NCI-H82 treated with DMSO at 0.1 percent for 48 hours (cell line): ENCODE measurements around the gene ADGRL2.

ENCODE experiments used
- DNase-seq: peaks from one replicate; lab custom pipeline; 2025; ENCODE audit not compliant: unreplicated experiment; lab: John Stamatoyannopoulos, UW

Gene ADGRL2

GRCh38 chr1:81800695-81801650 is at the start of gene ADGRL2:
Gene ADGRL2 (plus strand): TSS chr1:81800934. CDS start chr1:81836985, 36,051 bp downstream.
- peak; percentile 83 for DNase-seq

DNA sequence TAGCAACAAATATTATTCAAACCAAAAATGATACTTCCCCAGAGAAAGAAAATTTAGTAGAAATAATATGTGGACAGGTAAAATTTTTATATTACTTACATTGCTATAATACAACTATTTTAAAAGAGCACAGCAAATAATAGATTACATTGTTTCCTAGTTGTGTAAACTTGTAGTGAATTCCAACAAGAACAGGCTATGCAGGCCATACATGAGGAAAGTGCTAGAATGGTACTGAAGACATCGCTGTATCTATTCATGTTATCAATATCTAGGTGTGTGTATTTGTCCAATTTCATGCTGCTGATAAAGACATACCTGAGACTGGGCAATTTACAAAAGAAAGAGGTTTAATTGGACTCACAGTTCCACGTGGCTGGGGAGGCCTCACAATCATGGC is 47.9 kb upstream of the ADGRL2 start:
- no peak for DNase-seq

DNA sequence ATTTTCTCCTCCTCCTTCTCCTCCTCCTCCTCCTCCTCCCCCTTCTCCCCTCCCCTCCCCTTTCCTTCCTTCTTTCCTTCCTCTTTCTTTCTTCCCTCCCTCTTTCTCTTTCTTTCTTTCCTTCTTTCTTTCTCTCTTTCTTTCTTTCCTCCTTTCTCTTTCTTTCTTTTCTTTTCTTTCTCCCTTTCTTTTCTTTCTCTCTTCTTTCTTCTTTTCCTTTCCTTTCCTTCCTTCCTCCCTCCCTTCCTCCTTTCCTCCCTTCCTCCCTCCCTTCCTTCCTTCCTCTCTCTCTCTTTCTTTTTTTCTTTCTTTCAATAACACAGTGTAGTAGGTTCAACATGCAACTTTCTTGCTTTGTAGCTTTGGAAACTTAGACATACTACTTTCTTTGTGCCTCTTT is 46.3 kb upstream of the ADGRL2 start:
- no peak for DNase-seq

- DNase-seq, result no peak
These were observed 43.9 kb upstream of the ADGRL2 start for GRCh38 chr1:81756872-81757271.

DNA sequence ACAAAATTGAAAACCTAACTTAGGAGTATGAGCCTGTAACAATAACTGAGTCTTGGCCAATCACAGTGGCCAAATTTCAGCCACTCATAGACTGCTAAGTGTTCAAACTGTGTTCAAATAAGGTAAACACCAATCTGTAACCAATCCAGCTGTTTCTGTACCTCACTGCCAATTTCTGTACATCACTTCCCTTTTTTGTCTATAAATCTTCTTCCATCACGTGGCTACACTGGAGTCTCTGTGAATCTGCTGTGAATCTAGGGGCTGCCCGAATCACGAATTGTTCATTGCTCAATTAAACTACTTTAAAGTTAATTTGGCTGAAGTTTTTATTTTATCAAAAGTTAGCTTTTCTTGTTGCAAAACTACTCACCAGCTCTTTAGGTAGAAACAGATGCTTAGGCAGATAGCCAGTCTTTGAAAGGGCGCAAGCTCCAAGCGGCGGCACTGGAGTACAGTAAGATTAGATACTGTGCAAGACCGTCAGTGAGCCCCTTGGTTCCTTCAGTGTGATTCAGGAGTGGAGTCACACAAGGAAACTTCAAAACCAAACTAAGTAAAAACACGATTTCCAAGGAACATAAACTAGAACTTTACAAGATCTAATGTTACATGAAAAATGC is 43.2 kb upstream of the ADGRL2 start:
- DNase-seq, result no peak

GRCh38 chr1:81758181-81758580 is 42.6 kb upstream of the ADGRL2 start:
- DNase-seq, result no peak

GRCh38 chr1:81760477-81761097 is 40.1 kb upstream of the ADGRL2 start:
- no peak for DNase-seq

DNA sequence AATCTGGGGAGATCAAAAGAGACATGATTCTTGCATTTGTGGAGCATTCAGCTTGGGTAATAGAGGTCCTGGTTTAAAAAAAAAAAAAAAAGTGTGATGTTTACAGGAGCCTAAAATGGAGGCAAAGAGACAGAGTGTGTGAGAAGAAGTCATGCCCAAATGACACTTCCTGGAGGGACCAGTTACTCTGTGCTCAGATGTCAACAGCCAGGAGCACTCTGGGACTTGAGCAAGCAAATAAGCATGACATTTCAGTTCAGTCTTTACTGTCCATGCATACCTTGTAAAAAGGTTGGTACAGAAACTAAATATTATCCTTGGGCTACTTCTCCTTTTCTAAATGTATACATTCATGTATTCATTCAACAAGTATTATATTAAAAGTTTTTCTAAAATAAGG is 25.2 kb upstream of the ADGRL2 start:
- DNase-seq, result no peak

DNA sequence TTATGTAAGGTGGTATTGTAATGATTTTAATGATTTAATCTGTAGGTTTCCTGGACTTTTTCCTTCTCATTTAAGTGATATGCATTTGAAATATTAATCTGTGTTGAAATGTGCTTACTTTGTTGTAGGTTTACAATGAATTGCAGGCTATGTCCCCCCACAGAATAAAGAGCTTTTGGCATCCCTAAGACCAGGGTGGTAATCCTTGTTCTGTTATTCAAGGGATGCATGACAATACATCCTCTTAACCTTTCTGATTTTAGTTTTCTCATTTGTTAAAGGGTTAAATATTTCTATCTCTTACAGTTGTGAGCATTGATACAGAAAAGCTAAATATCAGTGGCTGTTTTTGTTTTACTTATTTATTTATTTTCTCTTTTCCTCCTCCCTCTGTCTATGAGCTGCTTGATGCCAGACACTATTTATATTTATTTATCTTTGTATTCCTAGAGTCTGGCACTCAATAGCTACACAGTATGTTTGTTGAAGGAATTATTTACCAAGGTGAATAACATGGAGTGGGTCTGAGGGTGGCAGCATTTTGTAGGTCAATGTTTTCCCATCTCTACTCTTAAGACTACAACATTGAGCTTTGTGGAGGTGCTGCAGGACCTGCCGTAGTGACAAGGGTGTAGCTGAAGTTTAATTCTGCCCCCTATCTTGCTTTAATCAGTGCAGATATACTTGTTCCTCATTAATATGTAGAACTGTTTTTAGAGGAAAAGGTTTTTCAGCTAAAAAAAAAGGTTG is 19.9 kb upstream of the ADGRL2 start:
- DNase-seq, result no peak

DNA sequence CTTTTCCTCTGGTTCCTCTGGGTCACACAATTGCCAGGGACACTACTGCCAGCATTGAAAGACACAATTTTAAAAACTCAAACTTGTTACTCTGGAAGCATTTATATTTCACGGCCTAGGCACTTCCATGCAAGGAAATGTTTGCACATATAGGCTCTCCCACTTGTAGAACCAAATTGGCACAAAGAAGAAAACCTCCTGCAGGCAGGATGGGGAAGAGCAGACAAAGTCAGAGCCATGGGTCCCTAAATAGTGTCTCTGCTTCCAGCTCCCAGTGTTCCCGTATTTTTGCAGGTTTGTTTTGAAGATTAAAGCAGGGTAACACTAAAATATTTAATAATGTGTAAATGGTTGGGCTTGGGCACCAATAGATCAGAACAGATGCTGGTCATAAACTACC is 19.0 kb upstream of the ADGRL2 start:
- DNase-seq, result no peak

DNA sequence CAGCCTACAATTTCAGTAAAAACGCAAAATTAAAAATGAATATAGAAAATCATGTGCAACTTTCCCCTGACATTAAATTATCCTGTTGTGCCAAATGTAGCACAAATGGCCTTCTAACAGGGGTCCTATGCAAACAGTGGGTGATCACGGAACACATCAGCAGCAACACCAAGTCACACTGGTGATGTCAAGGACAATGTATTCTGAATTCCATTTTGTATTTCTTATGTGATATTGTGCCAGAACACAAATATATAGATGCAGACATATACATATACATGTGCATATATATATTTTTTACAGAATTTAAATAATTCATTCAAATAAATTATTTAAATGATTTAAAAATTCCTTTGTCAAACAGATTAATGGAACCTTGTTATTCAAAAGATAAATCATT is 8.6 kb upstream of the ADGRL2 start:
- no peak for DNase-seq

DNA sequence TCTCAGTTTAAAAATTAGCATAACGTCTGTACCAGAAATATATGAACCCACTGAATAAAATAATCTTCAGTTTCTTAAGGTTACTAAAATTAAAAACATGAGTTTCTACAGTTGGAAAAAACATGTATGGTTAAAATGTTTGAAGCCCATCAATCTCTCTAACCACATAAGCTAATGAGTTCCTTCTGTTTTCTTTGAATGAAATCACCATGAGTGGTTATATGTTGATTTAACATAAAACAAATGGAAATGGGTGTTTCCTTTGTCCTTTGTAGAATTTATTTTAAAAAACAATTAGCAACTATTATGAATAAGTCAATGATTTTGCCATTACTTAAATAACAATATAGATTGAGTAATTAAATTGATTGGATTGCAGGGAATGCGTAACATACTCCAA is 3.0 kb upstream of the ADGRL2 start:
- DNase-seq, result no peak

GRCh38 chr1:81799939-81800694 is 617 bp upstream of the ADGRL2 start:
- peak; percentile 26 for DNase-seq

GRCh38 chr1:81801651-81802456 is 1.1 kb downstream of the ADGRL2 start:
- DNase-seq, result no peak

GRCh38 chr1:81802457-81802706 is 1.6 kb downstream of the ADGRL2 start:
- DNase-seq, result no peak

DNA sequence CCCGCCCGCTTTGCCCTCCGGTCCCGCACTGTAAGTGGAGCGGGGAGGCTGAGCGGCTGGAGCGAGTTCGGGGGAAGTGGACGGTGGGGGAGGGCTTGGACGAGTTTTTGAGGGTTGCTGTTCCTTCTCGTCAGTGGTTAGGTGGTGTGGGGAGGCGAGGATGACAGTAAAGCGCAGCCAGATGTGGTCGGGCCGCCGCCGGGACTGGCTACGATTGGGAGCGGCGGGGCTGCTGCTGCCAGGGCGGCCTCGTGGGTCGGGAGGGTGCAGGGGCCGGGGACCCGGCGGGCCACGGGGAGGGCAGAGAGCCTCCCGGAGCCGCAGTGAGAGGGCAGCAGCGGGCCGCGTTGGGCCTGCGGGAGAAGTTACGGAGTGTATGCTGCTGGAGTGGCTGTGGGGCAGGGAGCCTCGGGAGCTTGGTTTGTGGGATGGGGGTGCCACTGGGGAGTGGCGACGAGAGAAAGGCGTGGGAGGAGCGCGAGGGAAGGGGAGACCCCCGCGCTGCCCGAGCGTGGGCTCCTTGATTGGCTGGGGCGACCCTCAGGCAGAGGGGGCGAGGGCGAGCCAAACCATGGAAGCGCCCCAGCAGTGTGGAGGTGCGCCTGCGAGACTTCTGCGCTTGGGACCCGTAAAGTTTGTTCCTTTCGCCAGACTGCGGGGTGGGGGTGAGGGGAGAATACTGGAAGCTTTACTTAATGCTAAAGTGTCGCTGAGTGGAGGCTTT is 2.1 kb downstream of the ADGRL2 start:
- DNase-seq, result peak; percentile 18

DNA sequence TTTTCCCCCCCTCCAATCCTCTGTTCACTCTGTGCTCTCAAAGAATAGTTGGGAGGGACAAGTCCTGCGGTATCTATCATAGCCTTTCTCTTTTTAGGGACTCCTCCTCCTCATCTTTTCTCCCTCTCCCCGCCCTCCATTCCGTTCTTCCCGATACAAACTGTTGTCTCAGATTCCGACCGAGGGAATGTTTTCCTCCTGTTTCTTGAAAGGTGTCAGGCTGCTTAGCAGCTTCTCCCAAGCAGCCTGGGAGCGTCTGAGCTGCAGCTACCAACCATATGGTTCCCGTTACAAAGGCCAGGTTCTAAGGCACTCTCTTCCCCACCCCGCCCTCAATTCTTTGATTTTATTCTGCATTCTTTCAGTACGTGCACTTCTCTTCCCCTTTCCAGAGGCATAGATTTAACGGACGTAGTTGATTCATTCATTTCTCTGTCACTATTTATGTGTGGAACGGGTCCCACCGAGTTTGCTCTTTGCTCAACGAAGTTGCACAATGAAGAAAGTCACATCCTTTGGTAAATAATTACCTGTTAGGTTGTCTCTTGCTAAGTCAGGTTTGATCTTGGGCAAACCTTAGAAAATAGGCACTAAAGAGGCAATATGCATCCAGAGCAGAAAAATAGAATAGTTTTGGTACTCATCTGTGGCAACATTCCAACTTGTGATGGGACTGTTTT is 2.8 kb downstream of the ADGRL2 start:
- DNase-seq, result no peak

- no peak for DNase-seq
These were observed 3.6 kb downstream of the ADGRL2 start for GRCh38 chr1:81804312-81804711.
